CD4-positive, alpha-beta memory T cell (primary cell): ENCODE measurements around the gene MAPKBP1. TPM values are rescaled to one million over a fixed set of nuclear protein-coding genes. Genes with fewer than 3 reads are reported as not detected.

Experiments
- CTCF ChIA-PET: fragments of 350-600 bp; sonication (Branson Sonifier 250); formaldehyde crosslinking; loops from one replicate; lab custom pipeline; 2021; ENCODE audit warnings: inconsistent platforms; ENCODE audit not compliant: partially characterized antibody; lab: Charles Lee
- POLR2A ChIA-PET: fragments of 350-600 bp; sonication (Branson Sonifier 250); formaldehyde crosslinking; loops from one replicate; lab custom pipeline; 2021; ENCODE audit not compliant: partially characterized antibody; lab: Charles Lee
- DNase-seq, 5 donors: peaks; one replicate each; pipeline versions ENCODE4 v3.0.0 to v3.0.0-alpha.2; 2020 to 2022; ENCODE audit warnings: mixed read lengths in 1 of 5
- H3K27ac ChIP-seq: one replicate; pipeline ENCODE4 v1.7.0; 2013; ENCODE audit warnings: low read depth, low read length
- H3K27me3 ChIP-seq: 2 replicates; pipeline ENCODE4 v1.7.0; 2013; ENCODE audit warnings: mild to moderate bottlenecking, low read length, moderate library complexity; ENCODE audit not compliant: insufficient read depth
- H3K36me3 ChIP-seq: 2 replicates; pipeline ENCODE4 v1.7.0; 2013; ENCODE audit warnings: mild to moderate bottlenecking, low read length, moderate library complexity; ENCODE audit not compliant: insufficient read depth
- H3K4me1 ChIP-seq: 2 replicates; pipeline ENCODE4 v1.7.0; 2013; ENCODE audit warnings: mild to moderate bottlenecking, low read length, moderate library complexity; ENCODE audit not compliant: insufficient read depth
- H3K4me3 ChIP-seq, 2 donors: one replicate each; pipeline ENCODE4 v1.7.0; 2013; ENCODE audit warnings: low read length in 2 of 2, mild to moderate bottlenecking in 1 of 2
- H3K9me3 ChIP-seq, 2 donors: one replicate each; pipeline ENCODE4 v1.7.0; 2013; ENCODE audit warnings: low read length in 2 of 2, control low read depth in 1 of 2; ENCODE audit not compliant: control insufficient read depth in 1 of 2
- H3K27ac Mint-ChIP-seq, 7 donors: one replicate each; pipeline ENCODE4 v1.8.0; 2020 to 2021; ENCODE audit warnings: mixed read lengths in 7 of 7, mild to moderate bottlenecking in 6 of 7, inconsistent platforms in 3 of 7, moderate library complexity in 3 of 7
- H3K27me3 Mint-ChIP-seq, 2 donors: one replicate each; pipeline ENCODE4 v1.8.0; 2020 to 2021; ENCODE audit warnings: mixed read lengths in 2 of 2
- H3K36me3 Mint-ChIP-seq, 2 donors: one replicate each; pipeline ENCODE4 v1.8.0; 2020 to 2021; ENCODE audit warnings: mixed read lengths in 2 of 2, inconsistent platforms in 1 of 2, mild to moderate bottlenecking in 1 of 2
- H3K4me1 Mint-ChIP-seq, 4 donors: one replicate each; pipeline ENCODE4 v1.8.0; 2020 to 2021; ENCODE audit warnings: mixed read lengths in 4 of 4, mild to moderate bottlenecking in 1 of 4
- H3K4me3 Mint-ChIP-seq, 8 donors: one replicate each; pipeline ENCODE4 v1.8.0; 2020 to 2021; ENCODE audit warnings: mixed read lengths in 8 of 8, mild to moderate bottlenecking in 7 of 8, moderate library complexity in 6 of 8, inconsistent platforms in 3 of 8
- H3K9me3 Mint-ChIP-seq, 8 donors: one replicate each; pipeline ENCODE4 v1.8.0; 2020 to 2021; ENCODE audit warnings: mixed read lengths in 8 of 8, mild to moderate bottlenecking in 5 of 8, inconsistent platforms in 3 of 8, moderate library complexity in 1 of 8
- intact Hi-C: fragments of 100-400 bp; cut with micrococcal nuclease; formaldehyde crosslinking; loops from one replicate; pipeline ENCODE4 v1.15.1; 2023
- polyA plus RNA-seq, 2 donors: library from polyadenylated mRNA; unstranded; fragments of 300-500 nt; fragmentation: Illumina TruSeq; gene quantifications; one replicate each; pipeline ENCODE4 v1.2.3, GENCODE V29; 2021
- total RNA-seq, 2 experiments: library from RNA; stranded (reverse); gene quantifications; one replicate each; pipeline ENCODE4 v1.2.3, GENCODE V29; 2021

The MAPKBP1 gene
- total and polyA plus RNA-seq, 4 experiments from 2014 or later: 0.87 to 42.6 (median 21.7) TPM

GRCh38 chr15:41790169-41790568, 15.9 kb downstream of the MAPKBP1 start:
- CTCF ChIA-PET: interaction anchor here (1.5 kb wide), 1 partner anchor 21 kb away, joined by 4 read pairs; no protein-coding TSS in a partner anchor
- Mint-ChIP-seq H3K4me1 (peaks cover 31 to 46% (median 38%) of the 10 kb centered on the region in 4 donors), H3K27me3 (no peaks in the 10 kb centered on the region), H3K9me3 (no peaks in the 10 kb centered on the region), H3K4me3 (no peak overlapping the region), H3K27ac (peak overlapping the region in 2 of 7 donors; percentile 13 to 43), H3K36me3 (no peaks in the 10 kb centered on the region)
- Histone ChIP-seq H3K9me3 (no peaks in the 10 kb centered on the region), H3K36me3 (no peaks in the 10 kb centered on the region), H3K27me3 (no peaks in the 10 kb centered on the region), H3K4me3 (no peak overlapping the region), H3K4me1 (peaks cover 19% of the 10 kb centered on the region), H3K27ac (no peak overlapping the region)
- intact Hi-C loops: no loop called here
- no peak for DNase-seq
- POLR2A ChIA-PET: interaction anchor here (1.3 kb wide), 1 partner anchor 13 kb away, joined by 3 read pairs; no protein-coding TSS in a partner anchor

- peaks cover 19% of the 10 kb centered on the region for H3K4me1 ChIP-seq
- Mint-ChIP-seq H3K4me1 (peaks cover 33 to 52% (median 42%) of the 10 kb centered on the region in 4 donors), H3K27ac (peak overlapping the region in 5 of 7 donors; percentile 22 to 74 (median 43)), H3K36me3 (no peaks in the 10 kb centered on the region), H3K9me3 (no peaks in the 10 kb centered on the region), H3K27me3 (no peaks in the 10 kb centered on the region), H3K4me3 (peak overlapping the region in 2 of 8 donors; percentile 33 to 52)
- no peaks in the 10 kb centered on the region for H3K36me3 ChIP-seq
- no peaks in the 10 kb centered on the region for H3K27me3 ChIP-seq
- ChIA-PET POLR2A (interaction anchor here (1.5 kb wide), 1 partner anchor 17 kb away, joined by 6 read pairs; the partner anchor contains the start of gene MAPKBP1), CTCF (no interaction called here)
- no peak overlapping the region for H3K4me3 ChIP-seq
- DNase-seq: no peak
- intact Hi-C loops: no loop called here
- no peaks in the 10 kb centered on the region for H3K9me3 ChIP-seq
- no peak overlapping the region for H3K27ac ChIP-seq
Observed at GRCh38 chr15:41790756-41791546, 16.7 kb downstream of the MAPKBP1 start.

GRCh38 chr15:41791547-41791937, 17.3 kb downstream of the MAPKBP1 start:
- POLR2A ChIA-PET: interaction anchor here (0.6 to 1.5 kb wide), 2 partner anchors 18 to 169 kb away, joined by 5 to 6 read pairs; partner anchors contain the start of gene MAPKBP1
- no peak for DNase-seq
- H3K27ac Mint-ChIP-seq: peak overlapping the region in 1 of 7 donors; percentile 30
- H3K9me3 Mint-ChIP-seq: no peaks in the 10 kb centered on the region
- Histone ChIP-seq H3K9me3 (no peaks in the 10 kb centered on the region), H3K4me3 (no peak overlapping the region), H3K36me3 (no peaks in the 10 kb centered on the region), H3K4me1 (peaks cover 19% of the 10 kb centered on the region), H3K27ac (no peak overlapping the region), H3K27me3 (no peaks in the 10 kb centered on the region)
- H3K4me1 Mint-ChIP-seq: peaks cover 36 to 58% (median 46%) of the 10 kb centered on the region in 4 donors
- CTCF ChIA-PET: no interaction called here
- intact Hi-C loops: no loop called here
- peak overlapping the region in 1 of 8 donors; percentile 52 for H3K4me3 Mint-ChIP-seq
- H3K36me3 Mint-ChIP-seq: no peaks in the 10 kb centered on the region
- no peaks in the 10 kb centered on the region for H3K27me3 Mint-ChIP-seq

GRCh38 chr15:41792000-41792637, 17.8 kb downstream of the MAPKBP1 start:
- Mint-ChIP-seq H3K4me1 (peaks cover 38 to 58% (median 47%) of the 10 kb centered on the region in 4 donors), H3K27ac (peak overlapping the region in 2 of 7 donors; percentile 30 to 77), H3K9me3 (no peaks in the 10 kb centered on the region), H3K4me3 (no peak overlapping the region), H3K27me3 (no peaks in the 10 kb centered on the region), H3K36me3 (no peaks in the 10 kb centered on the region)
- H3K27ac ChIP-seq: no peak overlapping the region
- H3K4me3 ChIP-seq: no peak overlapping the region
- ChIA-PET POLR2A (interaction anchor here (0.6 to 1.5 kb wide), 2 partner anchors 18 to 168 kb away, joined by 5 to 6 read pairs; partner anchors contain the start of gene MAPKBP1), CTCF (interaction anchor here (0.5 to 2.0 kb wide), 2 partner anchors 18 to 90 kb away, joined by 4 to 7 read pairs; partner anchors contain the start of gene MAPKBP1)
- intact Hi-C loops: no loop called here
- no peaks in the 10 kb centered on the region for H3K27me3 ChIP-seq
- no peaks in the 10 kb centered on the region for H3K36me3 ChIP-seq
- peaks cover 19% of the 10 kb centered on the region for H3K4me1 ChIP-seq
- DNase-seq: no peak
- no peaks in the 10 kb centered on the region for H3K9me3 ChIP-seq

- no peak overlapping the region for H3K27ac Mint-ChIP-seq
- peaks cover 0 to 2% (median 0%) of the 10 kb centered on the region in 8 donors for H3K9me3 Mint-ChIP-seq
Observed at GRCh38 chr15:41794081-41794480, 19.8 kb downstream of the MAPKBP1 start.

GRCh38 chr15:41795996-41796856, 21.9 kb downstream of the MAPKBP1 start:
- H3K9me3 Mint-ChIP-seq: peaks cover 0 to 2% (median 0%) of the 10 kb centered on the region in 8 donors
- H3K27me3 Mint-ChIP-seq: no peaks in the 10 kb centered on the region
- H3K4me1 ChIP-seq: peaks cover 2% of the 10 kb centered on the region
- no peak overlapping the region for H3K27ac ChIP-seq
- peaks cover 16 to 27% (median 22%) of the 10 kb centered on the region in 4 donors for H3K4me1 Mint-ChIP-seq
- intact Hi-C loops: no loop called here
- no peaks in the 10 kb centered on the region for H3K9me3 ChIP-seq
- H3K27ac Mint-ChIP-seq: peak overlapping the region in 4 of 7 donors; percentile 5 to 35 (median 22)
- DNase-seq: no peak
- ChIA-PET CTCF (interaction anchor here (1.0 to 1.2 kb wide), 2 partner anchors 14 to 22 kb away, joined by 3 to 6 read pairs; partner anchors contain the start of gene MAPKBP1), POLR2A (interaction anchor here (1.1 kb wide), 1 partner anchor 99 kb away, joined by 3 read pairs; no protein-coding TSS in a partner anchor)
- H3K27me3 ChIP-seq: no peaks in the 10 kb centered on the region
- H3K36me3 ChIP-seq: peaks cover 6% of the 10 kb centered on the region
- no peak overlapping the region for H3K4me3 ChIP-seq
- peaks cover 18 to 20% of the 10 kb centered on the region in 2 donors for H3K36me3 Mint-ChIP-seq
- no peak overlapping the region for H3K4me3 Mint-ChIP-seq

More at GRCh38 chr15:41794081-41794480, 19.8 kb downstream of the MAPKBP1 start:
- POLR2A ChIA-PET: interaction anchor here (0.6 kb wide), 1 partner anchor 159 kb away, joined by 3 read pairs; no protein-coding TSS in a partner anchor
- H3K36me3 Mint-ChIP-seq: peaks cover 4% of the 10 kb centered on the region in 2 donors
- peaks cover 34 to 49% (median 40%) of the 10 kb centered on the region in 4 donors for H3K4me1 Mint-ChIP-seq
- no peaks in the 10 kb centered on the region for H3K36me3 ChIP-seq
- intact Hi-C loops: no loop called here
- peaks cover 19% of the 10 kb centered on the region for H3K4me1 ChIP-seq
- no peak overlapping the region for H3K27ac ChIP-seq
- H3K4me3 ChIP-seq: no peak overlapping the region
- DNase-seq: no peak
- CTCF ChIA-PET: interaction anchor here (1.1 to 2.0 kb wide), 5 partner anchors 9 to 195 kb away, joined by 3 to 8 read pairs (median 4); partner anchors contain the start of gene MAPKBP1
- H3K9me3 ChIP-seq: no peaks in the 10 kb centered on the region
- H3K4me3 Mint-ChIP-seq: no peak overlapping the region
- H3K27me3 Mint-ChIP-seq: no peaks in the 10 kb centered on the region
- no peaks in the 10 kb centered on the region for H3K27me3 ChIP-seq
